Endodermal cell (in vitro differentiated cells): ENCODE measurements around the gene CWC22. TPM values are rescaled to one million over a fixed set of nuclear protein-coding genes. Genes with fewer than 3 reads are reported as not detected.

Experiments used
- DNase-seq: peaks from one replicate; pipeline ENCODE4 v3.0.0-alpha.2; 2017
- H3K27ac ChIP-seq: 2 replicates; pipeline ENCODE4 v1.5.1; 2013; ENCODE audit warnings: mild to moderate bottlenecking, low read depth, low read length, moderate library complexity
- H3K27me3 ChIP-seq: 2 replicates; pipeline ENCODE4 v1.6.1; 2013; ENCODE audit warnings: mild to moderate bottlenecking, low read length, moderate library complexity; ENCODE audit not compliant: insufficient read depth, control insufficient read depth, poor library complexity, severe bottlenecking
- H3K36me3 ChIP-seq: 2 replicates; pipeline ENCODE4 v1.7.0; 2013; ENCODE audit warnings: mild to moderate bottlenecking, low read length, moderate library complexity; ENCODE audit not compliant: control insufficient read depth, insufficient read depth
- H3K4me1 ChIP-seq: one replicate; pipeline ENCODE4 v1.7.0; 2013; ENCODE audit warnings: low read length; ENCODE audit not compliant: control insufficient read depth, insufficient read depth
- H3K4me3 ChIP-seq: 2 replicates; pipeline ENCODE4 v1.5.1; 2013; ENCODE audit warnings: mild to moderate bottlenecking, low read length, moderate library complexity
- H3K9ac ChIP-seq: 2 replicates; pipeline ENCODE4 v1.6.1; 2013; ENCODE audit warnings: mild to moderate bottlenecking, low read length, moderate library complexity; ENCODE audit not compliant: poor library complexity, severe bottlenecking; ENCODE audit errors: extremely low read depth
- H3K9me3 ChIP-seq: 2 replicates; pipeline ENCODE4 v1.6.1; 2013; ENCODE audit warnings: mild to moderate bottlenecking, low read length, moderate library complexity; ENCODE audit not compliant: control insufficient read depth
- H3K27ac Mint-ChIP-seq: 2 replicates; pipeline ENCODE4 v1.8.0; 2020; ENCODE audit warnings: mixed read lengths
- H3K27me3 Mint-ChIP-seq: 2 replicates; pipeline ENCODE4 v1.8.0; 2021; ENCODE audit warnings: mild to moderate bottlenecking, mixed read lengths; ENCODE audit not compliant: insufficient read depth
- H3K36me3 Mint-ChIP-seq: 2 replicates; pipeline ENCODE4 v1.8.0; 2020; ENCODE audit warnings: low read depth, mixed read lengths
- H3K4me1 Mint-ChIP-seq: 2 replicates; pipeline ENCODE4 v1.8.0; 2020; ENCODE audit warnings: mixed read lengths
- H3K4me3 Mint-ChIP-seq: 2 replicates; pipeline ENCODE4 v1.8.0; 2020; ENCODE audit warnings: mild to moderate bottlenecking, moderate library complexity, mixed read lengths
- H3K9me3 Mint-ChIP-seq: 2 replicates; pipeline ENCODE4 v1.8.0; 2020; ENCODE audit warnings: mild to moderate bottlenecking, mixed read lengths
- WGBS, 2 experiments: methylation state at CpG; one replicate each; pipeline versions ENCODE4 v1.1.5 to v1.1.7; 2013; ENCODE audit warnings: missing lambda C conversion rate in 2 of 2, mixed read lengths in 1 of 2; ENCODE audit not compliant: insufficient coverage in 1 of 2, insufficient read length in 1 of 2; 5-methylcytosine and 5-hydroxymethylcytosine counted together
- total RNA-seq, 2 donors: library from RNA; stranded (reverse); fragmentation: NEBNext Ultra II Directional in 1 of 2; extraction: Animal tissue kit (Norgen Biotek cat#: 25700) in 1 of 2; gene quantifications; 2 replicates in 1 of 2; 3 replicates in 1 of 2; pipeline ENCODE4 v1.2.1, GENCODE V29; 2021
- TF ChIP-seq, protein P1 (sequence below): fragments of 200-600 bp; sonication (generic); conservative IDR thresholded peaks from 2 replicates; pipeline ENCODE4 v1.5.0; 2021; ENCODE audit warnings: antibody characterized with exemption, mild to moderate bottlenecking

The CWC22 gene
- total RNA-seq, 2 donors from 2014 or later: 33.4 to 43.5 TPM

DNA sequence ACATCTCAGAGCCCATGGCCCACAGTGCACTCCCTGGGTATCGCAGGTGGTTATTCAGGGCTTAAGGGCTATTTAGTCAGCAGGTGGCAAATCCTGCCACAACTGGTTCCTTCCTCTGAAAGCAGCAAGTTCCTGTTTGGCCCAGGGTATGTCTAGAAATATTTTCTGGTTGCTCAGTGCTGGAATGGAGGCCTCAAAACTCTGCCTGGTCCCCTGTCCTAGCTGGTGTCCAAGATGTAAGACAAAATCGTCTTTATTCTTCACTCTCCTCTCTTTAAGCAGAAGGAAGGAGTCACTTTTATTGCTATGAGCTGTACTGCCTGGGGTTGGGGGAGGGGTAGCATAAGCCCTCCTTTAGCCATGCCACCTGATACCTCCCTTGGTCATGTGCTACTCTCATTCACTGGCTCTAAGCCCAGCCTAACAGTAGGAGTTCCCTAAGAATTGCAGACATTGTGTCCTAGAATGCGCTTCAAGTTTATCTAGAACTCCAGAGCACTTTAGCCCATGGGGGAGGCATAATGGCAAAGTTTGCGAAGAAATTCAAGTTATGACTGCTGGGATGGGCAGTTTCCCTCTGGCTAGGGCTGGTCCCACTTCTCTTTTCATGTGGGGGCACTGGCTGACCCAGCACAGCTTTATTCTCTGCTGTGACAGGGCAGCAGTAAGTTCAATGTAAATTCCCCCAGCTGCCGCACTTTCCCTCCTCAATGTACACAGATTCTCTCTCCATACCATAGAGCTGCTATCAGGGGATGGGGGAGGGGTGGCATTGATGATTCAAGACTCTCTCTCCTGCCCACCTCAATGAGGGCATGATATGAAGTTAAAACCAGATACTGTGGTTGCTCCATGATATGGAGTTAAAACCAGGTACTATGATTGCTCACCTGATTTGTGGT, 27.1 kb upstream of the CWC22 start:
- peak; percentile 68 for DNase-seq

DNA sequence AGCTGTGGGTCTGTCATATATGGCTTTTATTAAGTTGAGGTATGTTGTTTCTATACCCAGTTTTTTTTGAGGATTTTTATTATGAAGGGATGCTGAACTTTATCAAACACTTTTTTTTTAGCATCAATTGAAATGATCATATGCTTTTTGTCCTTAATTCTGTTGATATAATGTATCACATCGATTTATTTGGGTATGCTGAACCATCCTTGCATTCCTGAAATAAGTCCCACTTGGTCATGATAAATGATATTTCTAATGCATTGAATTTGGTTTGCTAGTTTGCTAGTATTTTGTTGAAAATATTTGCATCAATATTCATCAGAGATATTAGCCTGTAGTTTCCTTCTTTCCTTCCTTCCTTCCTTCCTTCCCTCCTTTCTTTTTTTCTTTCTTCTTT, 22.5 kb upstream of the CWC22 start:
- H3K4me1 Mint-ChIP-seq: peaks cover 10% of the 10 kb centered on the region
- H3K27me3 ChIP-seq: no peaks in the 10 kb centered on the region
- WGBS, 2 experiments: 94% methylated on average over 1 of the region's 1 CpG; no CpG with 5 or more reads in 1 of the 2 experiments
- H3K4me3 ChIP-seq: no peak overlapping the region
- H3K27me3 Mint-ChIP-seq: no peaks in the 10 kb centered on the region
- no peaks in the 10 kb centered on the region for H3K36me3 ChIP-seq
- H3K4me3 Mint-ChIP-seq: no peak overlapping the region
- H3K27ac ChIP-seq: no peak overlapping the region
- no peak overlapping the region for H3K27ac Mint-ChIP-seq
- no peak for DNase-seq
- peaks cover 20% of the 10 kb centered on the region for H3K9me3 ChIP-seq
- H3K36me3 Mint-ChIP-seq: no peaks in the 10 kb centered on the region
- TF ChIP-seq, protein P1, sequence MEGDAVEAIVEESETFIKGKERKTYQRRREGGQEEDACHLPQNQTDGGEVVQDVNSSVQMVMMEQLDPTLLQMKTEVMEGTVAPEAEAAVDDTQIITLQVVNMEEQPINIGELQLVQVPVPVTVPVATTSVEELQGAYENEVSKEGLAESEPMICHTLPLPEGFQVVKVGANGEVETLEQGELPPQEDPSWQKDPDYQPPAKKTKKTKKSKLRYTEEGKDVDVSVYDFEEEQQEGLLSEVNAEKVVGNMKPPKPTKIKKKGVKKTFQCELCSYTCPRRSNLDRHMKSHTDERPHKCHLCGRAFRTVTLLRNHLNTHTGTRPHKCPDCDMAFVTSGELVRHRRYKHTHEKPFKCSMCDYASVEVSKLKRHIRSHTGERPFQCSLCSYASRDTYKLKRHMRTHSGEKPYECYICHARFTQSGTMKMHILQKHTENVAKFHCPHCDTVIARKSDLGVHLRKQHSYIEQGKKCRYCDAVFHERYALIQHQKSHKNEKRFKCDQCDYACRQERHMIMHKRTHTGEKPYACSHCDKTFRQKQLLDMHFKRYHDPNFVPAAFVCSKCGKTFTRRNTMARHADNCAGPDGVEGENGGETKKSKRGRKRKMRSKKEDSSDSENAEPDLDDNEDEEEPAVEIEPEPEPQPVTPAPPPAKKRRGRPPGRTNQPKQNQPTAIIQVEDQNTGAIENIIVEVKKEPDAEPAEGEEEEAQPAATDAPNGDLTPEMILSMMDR: no peak
- H3K9me3 Mint-ChIP-seq: peaks cover 25% of the 10 kb centered on the region
- peaks cover 5% of the 10 kb centered on the region for H3K4me1 ChIP-seq
- H3K9ac ChIP-seq: no peak overlapping the region

More for the DNA sequence above, 27.1 kb upstream of the CWC22 start:
- Histone ChIP-seq H3K36me3 (no peaks in the 10 kb centered on the region), H3K9me3 (peaks cover 10% of the 10 kb centered on the region), H3K27me3 (no peaks in the 10 kb centered on the region), H3K4me3 (peak overlapping the region; percentile 2), H3K4me1 (peaks cover 5% of the 10 kb centered on the region), H3K9ac (no peak overlapping the region), H3K27ac (no peak overlapping the region)
- no peak overlapping the region for H3K4me3 Mint-ChIP-seq
- H3K27me3 Mint-ChIP-seq: no peaks in the 10 kb centered on the region
- H3K4me1 Mint-ChIP-seq: peaks cover 28% of the 10 kb centered on the region
- H3K27ac Mint-ChIP-seq: peak overlapping the region; percentile 64
- H3K9me3 Mint-ChIP-seq: peaks cover 9% of the 10 kb centered on the region
- TF ChIP-seq, protein P1: no peak
- H3K36me3 Mint-ChIP-seq: no peaks in the 10 kb centered on the region
- WGBS, 2 experiments: 92 to 95% methylated on average over 4 to 5 of the region's 5 CpGs

DNA sequence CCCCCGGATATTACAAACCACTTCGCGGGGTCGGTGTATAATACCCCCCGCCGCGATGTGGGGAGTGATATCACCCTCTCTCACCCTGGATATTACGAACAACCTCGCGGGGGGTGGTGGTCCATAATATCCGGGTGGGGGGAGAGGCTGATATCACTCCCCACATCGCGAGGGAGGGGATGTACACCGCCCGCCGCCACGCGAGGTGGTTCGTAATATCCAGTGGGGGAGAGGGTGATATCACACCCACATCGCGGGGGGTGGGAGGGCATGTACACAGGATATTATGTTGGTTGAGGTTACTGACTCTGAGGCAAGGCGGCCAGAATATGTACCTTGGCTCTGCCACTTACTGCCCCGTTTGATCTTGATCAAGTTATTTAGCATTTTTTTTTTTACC, 14.8 kb upstream of the CWC22 start:
- TF ChIP-seq, protein P1: no peak
- no peaks in the 10 kb centered on the region for H3K27me3 Mint-ChIP-seq
- 98 to 100% methylated on average over 1 to 23 of the region's 23 CpGs for WGBS, 2 experiments

More for the DNA sequence above, 14.8 kb upstream of the CWC22 start:
- Mint-ChIP-seq H3K27ac (no peak overlapping the region), H3K36me3 (no peaks in the 10 kb centered on the region), H3K4me3 (no peak overlapping the region), H3K9me3 (no peaks in the 10 kb centered on the region), H3K4me1 (peaks cover 10% of the 10 kb centered on the region)
- Histone ChIP-seq H3K4me1 (no peaks in the 10 kb centered on the region), H3K9me3 (no peaks in the 10 kb centered on the region), H3K27me3 (no peaks in the 10 kb centered on the region), H3K9ac (no peak overlapping the region), H3K27ac (no peak overlapping the region), H3K4me3 (no peak overlapping the region), H3K36me3 (no peaks in the 10 kb centered on the region)
- DNase-seq: no peak
